K562 (cell line): Measurements from ENCODE around the gene SLC22A9. TPM values are rescaled to one million over a fixed set of nuclear protein-coding genes. Genes with fewer than 3 reads are reported as not detected.
A peak's percentile ranks its signal among the peaks of the same experiment; 100 is the strongest.

Experiments used
- ATAC-seq: fragments of 200-7000 bp; cut with Tn5 transposase; 3 replicates; pipeline ENCODE4 v1.9.1; 2020; ENCODE audit warnings: moderate library complexity
- BruUV-seq: library from RNA; stranded (reverse); fragments of 400-500 nt; replicated peaks from 2 replicates; lab custom pipeline; 2021; lab: Mats Ljungman, UMichigan
- CTCF ChIA-PET: fragments of 300-600 bp; formaldehyde crosslinking; extraction: SDS; loops from one replicate; lab custom pipeline; 2021; ENCODE audit warnings: low intra/inter-chr PET ratio; lab: Yijun Ruan, JAX
- POLR2A ChIA-PET: fragments of 300-600, 350-650 bp; sonication (Branson Sonifier 250); formaldehyde crosslinking; extraction: SDS; loops from one replicate; lab custom pipeline; 2021; ENCODE audit warnings: antibody characterized with exemption, inconsistent platforms; lab: Yijun Ruan, JAX
- DNase-seq, 4 experiments: peaks; one replicate each; pipeline versions ENCODE4 v3.0.0 to v3.0.0-alpha.2; 2011 to 2018; ENCODE audit warnings: low spot score in 3 of 4, mixed read lengths in 3 of 4; ENCODE audit errors: extremely low read depth in 1 of 4
- FAIRE-seq: peaks from 2 replicates; lab custom pipeline; 2011; peaks lifted over from hg19 to GRCh38; lab: Jason Lieb, UNC
- H2AFZ ChIP-seq: 2 replicates; pipeline ENCODE4 v1.6.0; 2011; ENCODE audit warnings: low read depth, low read length, control low read depth, inconsistent platforms
- H3K27ac ChIP-seq: fragments of 200-600 bp; 3 replicates; pipeline ENCODE4 v1.8.0; 2011; ENCODE audit warnings: low read depth, mild to moderate bottlenecking, control low read depth, inconsistent platforms, low read length, moderate library complexity, mixed read lengths; ENCODE audit errors: extremely low read depth
- H3K27me3 ChIP-seq, 2 experiments: fragments of 300-600 bp in 1 of 2; 2 replicates in 1 of 2; 3 replicates in 1 of 2; pipeline versions ENCODE4 v1.6.0 to v1.8.0; 2011; ENCODE audit warnings: inconsistent platforms in 2 of 2, low read length in 2 of 2, mild to moderate bottlenecking in 1 of 2, mixed read lengths in 1 of 2, moderate library complexity in 1 of 2; ENCODE audit not compliant: control insufficient read depth in 2 of 2, insufficient read depth in 2 of 2
- H3K36me3 ChIP-seq: fragments of 300-600 bp; 3 replicates; pipeline ENCODE4 v1.8.0; 2011; ENCODE audit warnings: mild to moderate bottlenecking, low read length, inconsistent platforms; ENCODE audit not compliant: control insufficient read depth, insufficient read depth
- H3K4me1 ChIP-seq, 2 experiments: fragments of 200-600 bp in 1 of 2; replicated peaks in 1 of 2; 2 replicates in 1 of 2; 3 replicates in 1 of 2; pipeline versions ENCODE4 v1.5.1 to v1.8.0; 2011; ENCODE audit warnings: inconsistent platforms in 2 of 2, low read length in 2 of 2, mild to moderate bottlenecking in 1 of 2, mixed read lengths in 1 of 2, moderate library complexity in 1 of 2; ENCODE audit not compliant: control insufficient read depth in 2 of 2, insufficient read depth in 2 of 2
- H3K4me2 ChIP-seq: 2 replicates; pipeline ENCODE4 v1.6.1; 2011; ENCODE audit warnings: low read length, control low read depth, inconsistent platforms, mixed read lengths; ENCODE audit not compliant: insufficient read depth
- H3K4me3 ChIP-seq: fragments of 200-600 bp; sonication (generic), shearing (Covaris generic); 2 replicates; pipeline ENCODE4 v1.5.1; 2016; ENCODE audit warnings: control low read depth, inconsistent platforms
- H3K79me2 ChIP-seq: fragments of 200-600 bp; 3 replicates; pipeline ENCODE4 v1.8.0; 2011; ENCODE audit warnings: low read length, inconsistent platforms; ENCODE audit not compliant: control insufficient read depth, insufficient read depth
- H3K9ac ChIP-seq, 2 experiments: 2 replicates each; pipeline versions ENCODE4 v1.6.0 to v1.6.1; 2011; ENCODE audit warnings: low read depth in 2 of 2, low read length in 2 of 2, control low read depth in 1 of 2, inconsistent platforms in 1 of 2, mild to moderate bottlenecking in 1 of 2, mixed read lengths in 1 of 2; ENCODE audit not compliant: insufficient read depth in 1 of 2
- H3K9me1 ChIP-seq: one replicate; pipeline ENCODE4 v1.6.0; 2011; ENCODE audit warnings: inconsistent platforms, mild to moderate bottlenecking, low read length, moderate library complexity; ENCODE audit not compliant: control insufficient read depth, insufficient read depth
- H3K9me3 ChIP-seq: replicated peaks from 2 replicates; pipeline ENCODE4 v1.5.1; 2011; ENCODE audit warnings: low read depth, low read length, inconsistent platforms; ENCODE audit not compliant: control insufficient read depth, insufficient read depth
- H4K20me1 ChIP-seq: replicated peaks from 2 replicates; pipeline ENCODE4 v1.6.1; 2011; ENCODE audit warnings: low read length, inconsistent platforms, mixed read lengths; ENCODE audit not compliant: control insufficient read depth, insufficient read depth
- C11orf30 ChIP-seq: fragments of 450-650 bp; IDR thresholded peaks from 2 replicates; pipeline ENCODE4 v1.6.1; 2016; ENCODE audit warnings: low read depth, mild to moderate bottlenecking
- FUS ChIP-seq: fragments of 200-400 bp; formaldehyde crosslinking; optimal IDR thresholded peaks from 2 replicates; pipeline ENCODE3; 2017; ENCODE audit warnings: low read depth, low read length
- MAFF ChIP-seq: IDR thresholded peaks from 2 replicates; pipeline ENCODE4 v1.6.1; 2012; ENCODE audit warnings: low read length, improper control_type of control experiment
- MAFG ChIP-seq: fragments of 450-650 bp; conservative IDR thresholded peaks from 2 replicates; pipeline ENCODE4 v1.6.1; 2016; ENCODE audit warnings: missing genetic modification characterization, missing compliant biosample characterization
- MAFK ChIP-seq: IDR thresholded peaks from 2 replicates; pipeline ENCODE4 v1.6.1; 2011; ENCODE audit warnings: low read length, improper control_type of control experiment
- PBX2 ChIP-seq, 2 experiments: IDR thresholded peaks in 1 of 2; conservative IDR thresholded peaks in 1 of 2; 2 replicates each; pipeline ENCODE4 v1.6.1; 2016; ENCODE audit warnings: low read depth in 2 of 2, mild to moderate bottlenecking in 1 of 2, missing compliant biosample characterization in 1 of 2, missing genetic modification characterization in 1 of 2, moderate library complexity in 1 of 2
- ZNF316 ChIP-seq: fragments of 450-650 bp; IDR thresholded peaks from 2 replicates; pipeline ENCODE4 v1.6.1; 2016
- ZNF696 ChIP-seq: fragments of 250-450 bp; sonication (Bioruptor Pico); conservative IDR thresholded peaks from 2 replicates; pipeline ENCODE4 v1.4.0; 2020; ENCODE audit warnings: mild to moderate bottlenecking, moderate library complexity
- ZZZ3 ChIP-seq: fragments of 450-650 bp; IDR thresholded peaks from 2 replicates; pipeline ENCODE4 v1.6.1; 2016; ENCODE audit warnings: antibody characterized with exemption, mild to moderate bottlenecking, moderate library complexity
- WGBS: fragments of 100-300 bp; shearing (Covaris generic); methylation state at CpG from one replicate; pipeline ENCODE4 v1.1.6; 2016; ENCODE audit warnings: low coverage, mixed read lengths; ENCODE audit not compliant: insufficient coverage; ENCODE audit errors: missing lambda C conversion rate; 5-methylcytosine and 5-hydroxymethylcytosine counted together
- in situ Hi-C: fragments of 300-500 bp; cut with MboI; formaldehyde crosslinking; loops from 4 replicates; pipeline ENCODE4 v1.15.0; 2018; ENCODE audit warnings: inconsistent platforms, mixed read lengths
- intact Hi-C: fragments of 100-400 bp; cut with micrococcal nuclease; formaldehyde crosslinking; loops from 2 replicates; pipeline ENCODE4 v1.14.2; 2022
- polyA plus RNA-seq, 8 experiments: library from polyadenylated mRNA; depleted of rRNA in 4 of 8; stranded (reverse) in 5 of 8; unstranded in 3 of 8; fragments of >200 nt; fragmentation: Nextera tagmentation in 2 of 8; fragmentation: Illumina TruSeq in 1 of 8; extraction: Ambion mirVana in 2 of 8; extraction: Trizol in 1 of 8; gene quantifications; 2 replicates each; pipeline versions ENCODE4 v1.2.1 to v1.2.3, GENCODE V29; 2011 to 2014; ENCODE audit warnings: inconsistent platforms in 1 of 8, missing spikeins in 1 of 8
- total RNA-seq, 7 experiments: library from RNA; depleted of rRNA in 6 of 7; stranded (reverse); fragments of >200 nt in 6 of 7; fragmentation: Illumina TruSeq in 2 of 7; extraction: Trizol in 2 of 7; gene quantifications; 2 replicates each; pipeline versions ENCODE4 v1.2.1 to v1.2.3, GENCODE V29; 2011 to 2021; ENCODE audit warnings: low replicate concordance in 1 of 7

Gene SLC22A9
- total and polyA plus RNA-seq, 9 of the 15 experiments (the other 6 are each of a cell fraction or from before 2014, with no cell fraction given), result not detected

DNA sequence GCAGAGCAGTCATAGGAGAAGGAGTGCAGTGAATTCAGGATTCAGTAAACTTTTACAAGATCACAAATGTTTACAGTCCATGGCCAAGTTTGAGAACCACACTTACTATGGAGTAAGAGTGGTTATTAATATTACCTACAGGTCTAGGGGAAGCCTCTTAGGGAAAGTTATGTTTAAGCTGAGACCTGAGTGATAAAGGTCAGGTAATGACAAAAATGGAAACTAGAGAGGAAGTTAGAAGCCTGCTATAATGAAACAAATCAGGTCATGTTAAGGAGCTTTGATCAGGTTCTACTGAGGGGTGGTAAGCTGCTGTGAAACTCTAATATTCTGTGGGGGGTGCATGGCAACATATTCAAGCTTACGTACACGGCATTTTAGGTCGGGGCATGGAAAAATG, 32.5 kb upstream of the SLC22A9 start:
- ChIA-PET POLR2A (no interaction called here), CTCF (no interaction called here)
- no peaks in the 10 kb centered on the region for H3K79me2 ChIP-seq
- no peak for ATAC-seq
- 2% methylated on average over 3 of the region's 3 CpGs for WGBS
- H2AFZ ChIP-seq, result no peak overlapping the region
- H3K27ac ChIP-seq, result no peak overlapping the region
- no peaks in the 10 kb centered on the region for H3K9me1 ChIP-seq
- H3K4me3 ChIP-seq, result no peak overlapping the region
- no peaks in the 10 kb centered on the region for H3K9me3 ChIP-seq
- H3K36me3 ChIP-seq, result no peaks in the 10 kb centered on the region
- H3K9ac ChIP-seq, result no peak overlapping the region
- no peak for FAIRE-seq
- H4K20me1 ChIP-seq, result no peaks in the 10 kb centered on the region
- intact Hi-C loops (no loop called here), in situ Hi-C loops (no loop called here)
- no peak for DNase-seq
- no peak overlapping the region for H3K4me2 ChIP-seq
- no peak for TF ChIP-seq ZNF696
- no peak for TF ChIP-seq FUS
- no peaks in the 10 kb centered on the region for H3K4me1 ChIP-seq
- H3K27me3 ChIP-seq, result no peaks in the 10 kb centered on the region
- BruUV-seq, result no TSS peak

DNA sequence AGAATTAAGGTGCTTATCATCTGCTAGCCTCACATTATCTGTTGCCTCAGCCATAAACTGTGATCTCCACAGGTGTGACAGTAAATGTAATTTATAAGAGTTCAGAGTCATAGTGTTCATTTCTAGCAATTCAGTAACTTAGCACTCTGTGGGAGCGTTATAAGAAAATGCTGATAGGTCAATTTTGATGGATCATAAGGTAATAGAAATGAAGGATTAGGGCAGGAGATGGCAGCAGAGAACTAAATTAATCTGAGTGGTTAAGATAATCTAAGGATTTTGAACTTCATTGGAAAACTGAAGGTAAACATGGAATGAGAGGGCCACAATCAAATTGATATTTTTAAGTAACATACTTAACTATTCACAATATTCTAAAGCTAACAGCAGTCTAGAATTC, 26.5 kb upstream of the SLC22A9 start:
- no peaks in the 10 kb centered on the region for H4K20me1 ChIP-seq
- H3K4me3 ChIP-seq, result no peak overlapping the region
- no peak overlapping the region for H3K27ac ChIP-seq
- BruUV-seq, result no TSS peak
- H3K9me3 ChIP-seq, result no peaks in the 10 kb centered on the region
- H3K9me1 ChIP-seq, result no peaks in the 10 kb centered on the region
- no peak overlapping the region for H2AFZ ChIP-seq
- POLR2A ChIA-PET, result interaction anchor here (0.7 kb wide), 1 partner anchor 65 kb away, joined by 3 read pairs; no protein-coding TSS in a partner anchor
- no peaks in the 10 kb centered on the region for H3K27me3 ChIP-seq
- 0% methylated on average over 1 of the region's 1 CpG for WGBS
- H3K36me3 ChIP-seq, result no peaks in the 10 kb centered on the region
- H3K4me1 ChIP-seq, result no peaks in the 10 kb centered on the region
- DNase-seq (no peak), ATAC-seq (no peak), FAIRE-seq (no peak)
- no peak overlapping the region for H3K4me2 ChIP-seq
- H3K9ac ChIP-seq, result no peak overlapping the region
- TF ChIP-seq MAFF (peak; percentile 62), ZZZ3 (no peak), MAFK (peak; percentile 55), MAFG (tag) (peak; percentile 68), PBX2 (CRISPR knock-in tag; IDR thresholded peaks at IDR 0.05; ENCODE audit: low read depth) (no peak), PBX2 (tag; conservative IDR thresholded peaks at IDR 0.05; ENCODE audit: low read depth) (no peak), C11orf30 (peak; percentile 81), ZNF316 (peak; percentile 91)
- intact Hi-C loops (no loop called here), in situ Hi-C loops (no loop called here)
- H3K79me2 ChIP-seq, result no peaks in the 10 kb centered on the region
- CTCF ChIA-PET, result no interaction called here
